UCSD-AML1 (cell line): ENCODE data around the gene NMRK2.
"Not testable (repeated sequence)": the region's sequence is repeated elsewhere in the genome, so short reads cannot be mapped to it uniquely, and the experiment has no call there.

Source experiments
- DNase-seq: peaks from one replicate; lab custom pipeline; 2025; ENCODE audit not compliant: unreplicated experiment; lab: John Stamatoyannopoulos, UW

Gene NMRK2, protein sequence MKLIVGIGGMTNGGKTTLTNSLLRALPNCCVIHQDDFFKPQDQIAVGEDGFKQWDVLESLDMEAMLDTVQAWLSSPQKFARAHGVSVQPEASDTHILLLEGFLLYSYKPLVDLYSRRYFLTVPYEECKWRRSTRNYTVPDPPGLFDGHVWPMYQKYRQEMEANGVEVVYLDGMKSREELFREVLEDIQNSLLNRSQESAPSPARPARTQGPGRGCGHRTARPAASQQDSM

DNA sequence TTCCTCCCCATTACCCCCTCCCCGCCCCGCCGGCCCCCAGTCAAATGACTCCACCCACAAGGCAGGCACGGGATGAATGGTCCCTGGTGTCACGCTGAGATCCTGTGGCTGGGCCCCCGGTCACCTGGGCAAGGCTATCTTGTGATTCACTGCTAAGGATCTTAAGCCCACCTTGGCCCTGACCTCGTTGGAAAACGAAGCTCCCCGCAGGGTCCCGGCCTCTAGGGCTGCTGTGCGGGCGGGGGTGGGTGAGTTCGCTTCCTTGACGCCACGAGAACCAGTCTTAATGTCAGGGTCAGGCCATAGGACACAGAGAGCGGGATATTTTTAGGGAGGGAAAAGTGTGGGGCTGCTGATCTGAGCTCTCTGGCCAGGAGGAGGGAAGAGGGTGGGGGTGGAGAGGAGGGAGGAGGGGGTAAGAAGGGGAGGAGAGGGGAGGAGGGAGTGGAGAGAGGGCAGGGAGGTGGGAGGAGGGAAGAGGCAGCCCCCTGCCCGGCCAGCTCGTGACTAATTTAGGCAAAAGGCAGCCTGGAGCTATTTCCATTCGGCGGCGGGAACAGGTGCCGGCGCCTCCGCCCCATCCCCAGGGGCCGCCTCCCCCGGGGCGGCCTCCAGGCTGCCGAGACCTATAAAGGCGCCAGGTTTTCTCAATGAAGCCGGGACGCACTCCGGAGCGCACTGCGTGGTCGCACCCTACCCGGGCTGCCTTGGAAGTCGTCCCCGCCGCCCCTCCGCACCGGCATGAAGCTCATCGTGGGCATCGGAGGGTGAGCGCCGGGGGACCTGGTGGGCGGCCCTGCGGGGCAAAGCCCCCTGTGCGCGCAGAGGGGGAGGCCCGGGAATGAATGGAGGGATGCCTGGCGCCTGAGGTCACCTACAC is at the start of gene NMRK2:
Gene NMRK2, plus strand, starts transcription at position 139 of the 880 bp plus-strand sequence. Its CDS starts 603 bp downstream, at position 742.
- DNase-seq, result no peak

DNA sequence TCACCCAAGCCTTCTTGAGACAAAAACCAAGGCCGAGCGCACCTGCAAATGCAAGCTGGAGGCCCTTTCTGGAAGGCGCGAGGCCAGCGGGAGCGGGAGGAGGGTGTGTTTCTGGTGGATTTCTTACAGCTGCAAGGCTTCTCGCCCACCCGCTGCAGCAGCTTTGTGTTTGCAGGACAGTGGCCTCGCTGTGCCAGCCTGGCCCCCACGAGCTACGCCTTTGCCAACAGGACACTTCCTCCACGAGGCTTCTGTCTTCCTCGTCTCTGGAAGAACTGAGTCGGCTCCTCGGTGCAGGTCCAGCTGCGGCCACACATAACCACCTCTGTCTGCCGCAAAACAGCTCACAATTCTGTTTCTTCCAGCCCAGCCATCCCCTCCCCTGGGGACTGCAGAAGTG is 42.3 kb upstream of the NMRK2 start:
- DNase-seq, result no peak

DNA sequence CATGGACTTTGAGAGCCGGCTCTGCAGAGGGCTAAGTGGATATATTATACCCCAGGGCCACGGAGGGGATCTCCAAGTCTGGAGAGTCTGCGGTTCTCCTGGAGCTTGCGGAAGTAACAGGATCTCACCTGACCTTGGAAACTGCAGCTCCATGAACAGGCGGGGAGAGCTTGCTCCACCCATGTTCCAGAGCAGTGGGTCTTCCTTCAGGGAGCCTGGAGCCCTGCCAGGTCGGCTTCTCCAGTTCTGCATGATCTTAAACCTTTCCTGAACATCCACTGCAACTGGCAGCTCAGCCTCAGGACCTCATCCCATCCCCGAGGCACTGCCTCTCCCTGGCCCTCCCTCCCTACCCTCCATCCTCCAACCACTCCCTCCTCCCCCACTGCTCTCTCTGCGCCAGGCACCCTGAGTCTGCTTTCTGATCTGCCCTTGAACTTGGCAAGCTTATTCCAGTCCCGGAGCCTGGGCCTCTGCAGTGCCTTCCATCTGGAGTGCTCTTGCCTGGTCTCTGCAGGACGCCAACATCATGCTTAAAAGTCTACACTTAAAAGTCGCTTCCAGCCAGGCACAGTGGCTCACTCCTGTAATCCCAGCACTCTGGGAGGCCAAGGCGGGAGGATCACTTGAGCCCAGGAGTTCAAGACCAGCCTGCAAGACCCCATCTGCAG is 39.2 kb upstream of the NMRK2 start:
- no peak for DNase-seq

DNA sequence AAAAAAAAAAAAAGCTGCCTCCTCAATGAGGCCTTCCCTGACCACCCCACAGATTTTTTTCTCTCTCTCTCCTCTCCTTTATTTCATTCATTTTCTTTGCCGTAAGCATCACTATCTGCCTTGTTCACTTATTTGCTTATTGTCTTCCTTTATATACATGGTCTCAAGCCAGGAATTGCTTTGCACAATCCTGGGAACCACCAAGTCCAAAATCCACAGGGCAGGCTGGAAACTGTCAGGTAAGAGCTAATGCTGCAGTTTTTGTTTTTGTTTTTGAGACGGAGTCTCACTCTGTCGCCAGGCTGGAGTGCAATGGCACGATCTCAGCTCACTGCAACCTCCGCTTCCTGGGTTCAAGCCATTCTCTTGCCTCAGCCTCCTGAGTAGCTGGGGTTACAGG is 37.9 kb upstream of the NMRK2 start:
- DNase-seq, result not testable (repeated sequence)

DNA sequence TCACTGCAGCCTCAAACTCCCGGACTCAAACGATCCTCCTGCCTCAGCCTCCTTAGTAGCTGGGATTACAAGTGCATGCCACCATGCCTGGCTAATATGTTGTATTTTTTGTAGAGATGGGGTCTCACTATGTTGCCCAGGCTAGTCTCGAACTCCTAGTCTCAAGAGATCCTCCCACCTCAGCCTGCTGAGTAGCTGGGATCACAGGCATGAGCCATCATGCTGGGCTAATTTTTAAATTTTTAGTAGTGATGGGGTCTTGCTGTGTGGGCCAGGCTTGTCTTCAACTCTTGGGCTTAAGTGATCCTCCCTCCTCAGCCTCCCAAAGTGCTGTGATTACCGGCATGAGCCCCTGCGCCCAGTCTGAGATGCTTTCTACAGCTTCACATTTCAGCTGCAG is 37.1 kb upstream of the NMRK2 start:
- no peak for DNase-seq

DNA sequence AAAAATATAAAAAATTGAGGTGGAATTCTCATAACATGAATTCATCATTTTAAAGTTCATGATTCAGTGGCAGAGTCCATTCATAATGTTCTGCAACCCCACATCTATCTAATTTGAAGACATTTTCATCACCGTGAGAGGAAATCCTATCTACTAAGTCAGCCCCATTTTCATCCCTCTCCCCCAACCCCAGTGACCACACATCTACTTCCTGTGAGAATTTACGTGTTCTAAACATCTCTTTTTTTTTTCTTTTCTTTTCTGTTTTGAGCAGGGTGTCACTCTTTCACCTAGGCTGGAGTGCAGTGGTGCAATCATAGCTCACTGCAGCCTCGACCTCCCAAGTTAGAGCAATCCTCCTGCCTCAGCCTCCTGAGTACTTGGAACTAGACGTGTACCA is 34.9 kb upstream of the NMRK2 start:
- DNase-seq, result no peak

DNA sequence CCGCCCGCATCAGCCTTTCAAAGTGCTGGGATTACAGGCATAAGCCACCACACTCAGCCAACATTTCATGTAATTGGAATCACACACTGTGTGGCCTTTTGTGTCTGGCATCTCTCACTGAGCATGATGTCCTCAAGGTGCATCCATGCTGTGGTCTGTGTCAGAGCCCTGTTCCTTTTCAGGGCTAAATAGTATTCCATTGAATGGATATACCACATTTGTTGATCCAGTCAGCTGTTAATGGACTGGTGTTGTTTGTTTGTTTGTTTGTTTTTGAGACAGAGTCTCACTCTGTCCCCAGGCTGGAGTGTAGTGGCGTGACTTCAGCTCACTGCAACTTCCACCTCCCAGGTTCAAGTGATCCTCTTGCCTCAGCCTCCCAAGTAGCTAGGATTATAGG is 34.4 kb upstream of the NMRK2 start:
- DNase-seq, result no peak

DNA sequence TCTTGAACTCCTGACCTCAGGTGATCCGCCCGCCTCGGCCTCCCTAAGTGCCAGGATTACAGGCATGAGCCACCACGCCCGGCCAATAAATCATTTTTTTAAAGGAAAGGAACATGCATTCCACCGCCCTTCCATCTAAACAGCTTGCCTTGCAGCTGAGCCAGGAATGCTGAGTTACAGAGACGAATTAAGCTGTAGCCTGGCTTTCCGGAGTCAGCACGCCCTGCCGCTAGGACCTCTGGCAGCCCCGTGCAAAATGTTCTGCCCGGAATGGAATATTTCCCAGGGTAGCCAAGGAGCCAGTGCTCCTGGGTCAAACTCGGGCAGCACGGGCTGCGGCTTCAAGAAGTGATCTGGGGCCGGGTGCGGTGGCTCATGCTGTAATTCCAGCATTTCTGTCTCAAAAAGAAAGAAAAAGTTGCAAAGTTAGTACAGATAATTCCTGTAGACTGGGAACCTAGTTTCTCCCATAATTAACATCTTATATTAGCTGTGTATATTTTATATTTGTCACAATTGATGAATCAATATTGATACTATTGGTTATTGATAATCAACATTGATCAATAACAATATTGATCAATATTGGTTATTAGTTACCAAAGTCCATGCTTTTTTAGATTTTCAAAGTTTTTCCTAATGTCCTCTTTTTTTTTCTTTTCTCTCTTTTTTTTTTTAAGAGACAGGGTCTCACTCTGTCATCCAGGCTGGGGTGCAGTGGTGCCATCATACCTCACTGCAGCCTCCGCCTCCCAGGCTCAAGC is 33.2 kb upstream of the NMRK2 start:
- no peak for DNase-seq

DNA sequence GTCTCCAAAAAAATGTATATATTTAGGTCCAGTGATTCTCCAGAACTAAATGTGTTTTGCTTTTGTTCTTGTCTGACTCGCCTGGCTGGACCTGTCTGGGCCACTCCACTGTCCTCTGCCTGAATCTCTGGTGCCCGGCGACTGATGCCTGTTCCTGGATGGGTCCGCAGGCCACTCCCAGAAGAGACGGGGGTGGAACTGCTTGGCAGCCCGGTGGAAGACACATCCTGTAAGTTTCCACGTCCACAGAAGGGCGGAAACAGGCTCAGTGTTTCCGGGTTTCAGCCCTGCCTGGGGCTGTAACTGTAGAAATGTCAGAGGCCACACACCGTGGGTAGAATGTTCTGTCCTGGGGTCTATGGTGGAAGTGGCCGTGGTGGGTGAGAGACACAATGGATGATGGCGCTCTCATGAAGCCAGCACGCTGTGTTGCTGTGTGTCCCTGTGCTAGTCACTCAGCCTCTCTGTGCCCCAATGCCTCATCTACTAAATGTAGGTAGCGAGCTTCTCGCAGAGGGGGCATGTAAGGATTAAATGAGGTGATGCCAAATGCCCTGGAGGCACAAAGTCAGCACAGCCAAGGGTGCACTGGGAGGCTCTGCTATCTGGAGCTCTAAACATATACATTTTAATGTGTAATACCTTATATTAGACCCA is 30.4 kb upstream of the NMRK2 start:
- DNase-seq, result peak; percentile 35

DNA sequence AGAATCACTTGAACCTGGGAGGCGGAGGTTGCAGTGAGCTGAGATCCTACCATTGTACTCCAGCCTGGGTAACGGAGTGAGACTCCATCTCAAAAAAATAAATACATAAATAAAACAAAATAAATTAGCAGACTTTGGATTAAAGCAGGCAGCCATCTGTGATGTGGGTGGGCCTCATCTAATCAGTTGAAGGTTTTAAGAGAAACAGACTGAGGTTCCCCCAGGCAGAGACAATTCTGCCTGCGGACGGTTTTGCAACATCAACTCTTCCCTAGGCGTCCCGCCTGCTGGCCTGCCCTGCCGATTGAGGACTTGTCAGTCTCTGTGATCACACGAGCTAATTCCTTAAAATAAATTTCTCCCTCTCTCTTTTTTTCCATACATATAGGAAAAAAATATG is 28.6 kb upstream of the NMRK2 start:
- DNase-seq, result no peak

DNA sequence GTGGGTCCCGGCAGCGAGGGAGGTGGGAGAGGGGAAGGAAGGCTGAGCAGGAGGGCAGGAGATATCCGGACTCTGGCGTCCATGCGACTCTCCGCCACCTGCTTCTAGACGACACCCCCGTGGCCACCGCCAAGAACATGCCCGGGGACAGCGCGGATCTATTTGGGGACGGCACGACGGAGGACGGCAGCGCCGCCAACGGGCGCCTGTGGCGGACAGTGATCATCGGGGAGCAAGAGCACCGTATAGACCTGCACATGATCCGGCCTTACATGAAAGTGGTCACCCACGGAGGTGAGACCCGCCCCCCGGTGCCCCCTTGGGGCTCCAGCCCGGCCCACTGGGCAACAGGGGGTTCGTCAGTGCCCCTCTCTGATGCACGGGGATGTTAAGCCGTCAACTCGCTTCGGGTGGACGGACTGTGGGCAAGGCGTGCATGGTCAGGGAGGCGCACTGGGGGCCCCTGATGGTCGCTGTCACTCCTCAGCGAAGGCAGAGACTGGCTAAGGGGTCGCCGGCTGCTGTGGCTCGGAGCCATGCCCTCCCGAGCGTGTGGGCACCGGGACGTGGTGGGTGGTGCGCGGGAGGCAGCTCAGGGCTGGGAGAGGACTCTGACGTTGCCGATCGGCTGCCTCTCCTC is 25.1 kb upstream of the NMRK2 start:
- no peak for DNase-seq

DNA sequence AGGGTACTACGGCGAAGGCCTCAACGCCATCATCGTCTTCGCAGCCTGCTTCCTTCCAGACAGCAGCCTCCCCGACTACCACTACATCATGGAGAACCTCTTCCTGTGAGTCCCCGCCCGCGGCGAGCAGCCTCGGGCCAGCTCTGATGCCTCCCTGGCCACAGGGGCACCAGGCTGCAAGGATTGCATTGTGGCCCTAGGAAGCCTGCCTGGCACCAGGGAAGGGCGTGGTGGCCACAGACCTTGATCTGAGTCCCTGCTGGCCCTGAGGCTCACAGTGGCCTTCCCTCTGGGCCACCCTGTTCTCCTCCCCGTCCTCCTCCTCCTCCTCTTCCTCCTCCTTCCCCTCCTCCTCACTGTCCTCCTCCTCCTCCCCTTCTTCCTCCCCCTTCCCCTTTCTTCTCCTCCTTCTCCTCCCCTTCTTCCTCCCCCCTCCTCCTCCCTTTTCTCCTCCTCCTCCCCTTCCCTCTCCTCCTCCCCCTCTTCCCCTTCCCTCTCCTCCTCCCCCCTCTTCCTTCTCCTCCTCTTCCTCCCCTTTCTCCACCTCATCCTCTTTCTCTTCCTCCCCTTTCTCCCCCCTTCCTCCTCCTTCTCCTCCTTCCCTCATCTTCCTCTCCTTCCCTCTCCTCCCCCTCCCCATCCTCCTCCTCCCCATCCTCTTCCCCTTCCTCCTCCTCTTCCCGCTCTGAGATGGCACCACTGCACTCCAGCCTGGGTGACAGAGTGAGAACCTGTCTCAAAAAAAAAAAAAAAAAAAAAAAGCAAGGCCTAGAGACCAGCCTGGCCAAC is 24.4 kb upstream of the NMRK2 start:
- DNase-seq, result peak; percentile 18

DNA sequence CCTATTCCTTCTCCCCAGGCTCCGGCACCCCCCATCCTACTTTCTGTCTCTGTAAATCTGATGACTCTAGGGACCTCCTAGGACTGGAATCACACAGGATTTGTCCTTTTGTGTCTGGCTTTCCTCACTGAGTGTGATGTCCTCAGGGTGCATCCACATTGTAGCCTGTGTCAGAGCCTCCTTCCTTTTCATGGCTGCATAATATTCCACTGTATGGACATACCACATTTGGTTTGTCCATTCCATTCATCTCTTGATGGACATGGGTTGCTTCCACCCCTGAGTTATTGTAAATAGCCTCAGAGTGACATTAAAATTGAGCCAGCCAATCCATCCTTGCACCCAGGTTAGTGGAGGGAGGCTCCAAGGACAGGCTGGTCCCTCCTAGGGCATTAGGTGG is 22.8 kb upstream of the NMRK2 start:
- DNase-seq, result no peak

DNA sequence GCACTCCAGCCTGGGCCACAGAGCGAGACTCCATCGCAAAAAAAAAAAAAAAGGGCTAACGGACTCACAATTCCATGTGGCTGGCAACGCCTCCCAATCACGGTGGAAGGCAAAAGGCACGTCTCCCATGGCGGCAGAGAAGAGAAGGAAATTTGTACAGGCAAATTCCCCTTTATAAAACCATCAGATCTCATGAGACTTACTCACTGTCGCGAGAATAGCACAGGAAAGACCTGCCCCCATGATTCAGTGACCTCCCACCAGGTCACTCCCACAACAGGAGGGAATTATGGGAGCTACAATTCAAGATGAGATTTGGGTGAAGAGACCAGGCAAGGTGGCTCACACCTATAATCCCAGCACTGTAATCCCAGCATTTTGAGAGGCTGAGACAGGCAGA is 18.7 kb upstream of the NMRK2 start:
- no peak for DNase-seq

DNA sequence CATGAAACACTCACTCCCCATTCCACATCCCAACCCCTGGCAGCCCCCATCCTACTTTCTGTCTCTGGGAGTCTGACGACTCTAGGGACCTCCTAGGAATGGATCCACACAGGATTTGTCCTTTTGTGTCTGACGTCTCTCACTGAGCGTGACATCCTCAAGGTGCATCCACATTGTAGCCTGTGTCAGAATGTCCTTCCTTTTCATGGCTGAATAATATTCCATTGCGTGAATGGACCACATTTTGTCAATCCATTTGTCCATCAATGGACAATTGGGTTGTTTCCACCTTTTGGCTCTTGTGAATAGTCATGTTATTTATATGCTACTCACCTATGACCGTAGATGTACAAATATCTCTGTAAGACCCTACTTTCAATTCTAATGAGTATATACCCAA is 16.8 kb upstream of the NMRK2 start:
- no peak for DNase-seq

DNA sequence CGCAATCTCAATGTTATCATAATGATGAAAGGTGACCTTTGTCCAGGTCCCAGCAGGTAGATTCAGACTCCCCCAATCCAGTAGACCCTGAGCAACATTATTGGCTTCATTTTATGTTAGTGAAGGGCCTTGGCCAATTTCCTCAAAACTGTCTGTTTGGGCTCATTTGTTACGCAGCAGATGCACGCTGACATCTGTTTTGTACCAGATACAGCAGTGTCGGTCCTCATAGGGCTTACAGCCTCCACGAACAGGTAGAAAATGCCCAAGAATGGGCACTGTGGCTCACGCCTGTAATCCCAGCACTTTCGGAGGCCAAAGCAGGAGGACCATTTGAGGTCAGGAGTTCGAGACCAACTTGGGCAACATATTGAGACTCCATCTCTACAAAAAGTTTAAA is 13.1 kb upstream of the NMRK2 start:
- DNase-seq, result no peak

DNA sequence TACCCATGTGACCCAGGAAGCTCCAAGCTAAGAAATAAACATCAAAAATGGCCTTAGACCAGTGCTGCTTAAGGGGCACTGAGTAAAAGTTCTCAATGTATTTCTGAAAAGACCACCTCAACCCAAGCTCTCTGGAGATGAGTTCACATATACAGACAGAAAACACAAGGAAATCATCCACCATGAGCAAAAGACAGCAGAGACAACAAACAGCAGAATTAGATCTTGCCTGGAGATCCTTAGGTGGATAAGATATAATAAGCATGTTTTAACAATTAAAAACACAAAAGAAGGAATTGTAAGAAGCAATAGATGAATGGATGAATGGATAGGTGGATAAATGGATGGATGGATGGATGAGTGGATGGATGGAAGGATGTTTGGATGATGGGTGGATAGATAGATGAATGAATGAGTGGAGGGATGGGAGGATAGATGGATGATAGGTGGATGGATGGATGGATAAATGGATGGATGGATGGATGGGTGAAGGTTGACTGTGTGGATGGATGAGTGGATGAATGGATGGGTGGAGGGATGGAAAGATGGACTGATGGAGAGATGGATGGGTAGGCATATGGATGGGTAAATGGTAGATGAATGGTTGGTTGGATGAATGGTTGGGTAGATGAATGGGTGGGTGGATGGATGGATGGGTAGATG is 9.6 kb upstream of the NMRK2 start:
- DNase-seq, result no peak

DNA sequence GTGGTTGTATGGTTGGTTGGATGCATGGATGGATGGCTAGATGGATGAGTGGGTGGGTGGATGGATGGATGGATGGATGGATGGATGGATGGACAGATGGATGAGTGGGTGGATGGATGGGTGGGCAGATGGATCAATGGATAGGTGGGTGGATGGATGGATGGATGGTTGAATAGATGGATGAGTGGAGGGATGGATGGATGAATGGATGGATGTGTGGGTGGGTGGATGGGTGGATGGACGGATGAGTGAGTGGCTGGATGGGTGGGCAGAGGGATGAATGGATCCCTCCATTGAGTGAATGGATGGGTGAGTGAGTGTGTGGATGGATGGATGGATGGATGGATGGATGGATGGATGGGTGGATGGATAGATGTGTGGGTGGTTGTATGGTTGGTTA is 9.0 kb upstream of the NMRK2 start:
- DNase-seq, result no peak

DNA sequence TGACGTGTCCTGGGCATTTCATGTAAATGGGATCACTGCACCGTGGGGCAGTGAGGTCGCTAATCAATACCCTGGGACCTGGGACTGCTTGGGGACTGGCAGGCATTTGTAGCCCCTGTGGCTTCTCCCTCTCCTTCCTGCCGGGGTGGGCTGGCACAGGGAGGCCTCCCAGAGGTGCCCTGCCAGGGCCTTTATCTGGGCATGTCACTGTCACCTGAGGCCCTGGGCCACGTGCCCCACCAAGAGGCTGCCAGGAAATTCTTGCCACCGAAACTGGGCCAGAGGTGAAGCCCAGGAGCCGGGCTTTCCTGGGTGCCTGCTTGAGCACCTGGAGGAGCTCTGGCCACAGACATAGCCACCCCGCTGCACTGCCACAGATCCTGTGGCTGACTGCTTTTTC is 1.8 kb upstream of the NMRK2 start:
- no peak for DNase-seq
